K562 (cell line): ENCODE results near the gene OR8G5. TPM values are rescaled to one million over a fixed set of nuclear protein-coding genes. Genes with fewer than 3 reads are reported as not detected.

Experiments used
- ATAC-seq: fragments of 200-7000 bp; cut with Tn5 transposase; 3 replicates; pipeline ENCODE4 v1.9.1; 2020; ENCODE audit warnings: moderate library complexity
- BruUV-seq: library from RNA; stranded (reverse); fragments of 400-500 nt; replicated peaks from 2 replicates; lab custom pipeline; 2021; lab: Mats Ljungman, UMichigan
- CTCF ChIA-PET: fragments of 300-600 bp; formaldehyde crosslinking; extraction: SDS; loops from one replicate; lab custom pipeline; 2021; ENCODE audit warnings: low intra/inter-chr PET ratio; lab: Yijun Ruan, JAX
- POLR2A ChIA-PET: fragments of 300-600, 350-650 bp; sonication (Branson Sonifier 250); formaldehyde crosslinking; extraction: SDS; loops from one replicate; lab custom pipeline; 2021; ENCODE audit warnings: antibody characterized with exemption, inconsistent platforms; lab: Yijun Ruan, JAX
- DNase-seq, 4 experiments: peaks; one replicate each; pipeline versions ENCODE4 v3.0.0 to v3.0.0-alpha.2; 2011 to 2018; ENCODE audit warnings: low spot score in 3 of 4, mixed read lengths in 3 of 4; ENCODE audit errors: extremely low read depth in 1 of 4
- FAIRE-seq: peaks from 2 replicates; lab custom pipeline; 2011; peaks lifted over from hg19 to GRCh38; lab: Jason Lieb, UNC
- H2AFZ ChIP-seq: 2 replicates; pipeline ENCODE4 v1.6.0; 2011; ENCODE audit warnings: low read depth, low read length, control low read depth, inconsistent platforms
- H3K27ac ChIP-seq: fragments of 200-600 bp; 3 replicates; pipeline ENCODE4 v1.8.0; 2011; ENCODE audit warnings: low read depth, mild to moderate bottlenecking, control low read depth, inconsistent platforms, low read length, moderate library complexity, mixed read lengths; ENCODE audit errors: extremely low read depth
- H3K27me3 ChIP-seq, 2 experiments: fragments of 300-600 bp in 1 of 2; 2 replicates in 1 of 2; 3 replicates in 1 of 2; pipeline versions ENCODE4 v1.6.0 to v1.8.0; 2011; ENCODE audit warnings: inconsistent platforms in 2 of 2, low read length in 2 of 2, mild to moderate bottlenecking in 1 of 2, mixed read lengths in 1 of 2, moderate library complexity in 1 of 2; ENCODE audit not compliant: control insufficient read depth in 2 of 2, insufficient read depth in 2 of 2
- H3K36me3 ChIP-seq: fragments of 300-600 bp; 3 replicates; pipeline ENCODE4 v1.8.0; 2011; ENCODE audit warnings: mild to moderate bottlenecking, low read length, inconsistent platforms; ENCODE audit not compliant: control insufficient read depth, insufficient read depth
- H3K4me1 ChIP-seq, 2 experiments: fragments of 200-600 bp in 1 of 2; replicated peaks in 1 of 2; 2 replicates in 1 of 2; 3 replicates in 1 of 2; pipeline versions ENCODE4 v1.5.1 to v1.8.0; 2011; ENCODE audit warnings: inconsistent platforms in 2 of 2, low read length in 2 of 2, mild to moderate bottlenecking in 1 of 2, mixed read lengths in 1 of 2, moderate library complexity in 1 of 2; ENCODE audit not compliant: control insufficient read depth in 2 of 2, insufficient read depth in 2 of 2
- H3K4me2 ChIP-seq: 2 replicates; pipeline ENCODE4 v1.6.1; 2011; ENCODE audit warnings: low read length, control low read depth, inconsistent platforms, mixed read lengths; ENCODE audit not compliant: insufficient read depth
- H3K4me3 ChIP-seq: fragments of 200-600 bp; sonication (generic), shearing (Covaris generic); 2 replicates; pipeline ENCODE4 v1.5.1; 2016; ENCODE audit warnings: control low read depth, inconsistent platforms
- H3K79me2 ChIP-seq: fragments of 200-600 bp; 3 replicates; pipeline ENCODE4 v1.8.0; 2011; ENCODE audit warnings: low read length, inconsistent platforms; ENCODE audit not compliant: control insufficient read depth, insufficient read depth
- H3K9ac ChIP-seq, 2 experiments: 2 replicates each; pipeline versions ENCODE4 v1.6.0 to v1.6.1; 2011; ENCODE audit warnings: low read depth in 2 of 2, low read length in 2 of 2, control low read depth in 1 of 2, inconsistent platforms in 1 of 2, mild to moderate bottlenecking in 1 of 2, mixed read lengths in 1 of 2; ENCODE audit not compliant: insufficient read depth in 1 of 2
- H3K9me1 ChIP-seq: one replicate; pipeline ENCODE4 v1.6.0; 2011; ENCODE audit warnings: inconsistent platforms, mild to moderate bottlenecking, low read length, moderate library complexity; ENCODE audit not compliant: control insufficient read depth, insufficient read depth
- H3K9me3 ChIP-seq: replicated peaks from 2 replicates; pipeline ENCODE4 v1.5.1; 2011; ENCODE audit warnings: low read depth, low read length, inconsistent platforms; ENCODE audit not compliant: control insufficient read depth, insufficient read depth
- H4K20me1 ChIP-seq: replicated peaks from 2 replicates; pipeline ENCODE4 v1.6.1; 2011; ENCODE audit warnings: low read length, inconsistent platforms, mixed read lengths; ENCODE audit not compliant: control insufficient read depth, insufficient read depth
- ELF4 ChIP-seq: fragments of 450-650 bp; formaldehyde crosslinking; IDR thresholded peaks from 2 replicates; pipeline ENCODE4 v1.4.0; 2022; ENCODE audit warnings: missing genetic modification characterization
- HBP1 ChIP-seq: fragments of 450-650 bp; formaldehyde crosslinking; IDR thresholded peaks from 2 replicates; pipeline ENCODE4 v1.4.0; 2022; ENCODE audit warnings: missing genetic modification characterization
- HLTF ChIP-seq: fragments of 450-650 bp; IDR thresholded peaks from 2 replicates; pipeline ENCODE4 v1.6.1; 2016
- KHSRP ChIP-seq: fragments of 450-650 bp; IDR thresholded peaks from 2 replicates; pipeline ENCODE4 v1.6.1; 2017
- PHF20 ChIP-seq: fragments of 450-650 bp; IDR thresholded peaks from 2 replicates; pipeline ENCODE4 v1.6.1; 2018; ENCODE audit not compliant: partially characterized antibody
- USF2 ChIP-seq: sonication (generic); formaldehyde crosslinking; IDR thresholded peaks from 2 replicates; pipeline ENCODE4 v1.5.0; 2020; ENCODE audit warnings: missing genetic modification reagents
- XRCC4 ChIP-seq: IDR thresholded peaks from one replicate; pipeline ENCODE4 v1.6.1; 2011; ENCODE audit not compliant: insufficient read depth, insufficient read length; ENCODE audit errors: extremely low read depth
- ZBTB26 ChIP-seq: fragments of 450-650 bp; formaldehyde crosslinking; IDR thresholded peaks from 2 replicates; pipeline ENCODE4 v1.4.0; 2022; ENCODE audit warnings: missing genetic modification characterization
- ZNF512 ChIP-seq: IDR thresholded peaks from 2 replicates; pipeline ENCODE4 v1.6.1; 2016; ENCODE audit warnings: missing genetic modification characterization, missing compliant biosample characterization
- WGBS: fragments of 100-300 bp; shearing (Covaris generic); methylation state at CpG from one replicate; pipeline ENCODE4 v1.1.6; 2016; ENCODE audit warnings: low coverage, mixed read lengths; ENCODE audit not compliant: insufficient coverage; ENCODE audit errors: missing lambda C conversion rate; 5-methylcytosine and 5-hydroxymethylcytosine counted together
- in situ Hi-C: fragments of 300-500 bp; cut with MboI; formaldehyde crosslinking; loops from 4 replicates; pipeline ENCODE4 v1.15.0; 2018; ENCODE audit warnings: inconsistent platforms, mixed read lengths
- intact Hi-C: fragments of 100-400 bp; cut with micrococcal nuclease; formaldehyde crosslinking; loops from 2 replicates; pipeline ENCODE4 v1.14.2; 2022
- polyA plus RNA-seq, 8 experiments: library from polyadenylated mRNA; depleted of rRNA in 4 of 8; stranded (reverse) in 5 of 8; unstranded in 3 of 8; fragments of >200 nt; fragmentation: Nextera tagmentation in 2 of 8; fragmentation: Illumina TruSeq in 1 of 8; extraction: Ambion mirVana in 2 of 8; extraction: Trizol in 1 of 8; gene quantifications; 2 replicates each; pipeline versions ENCODE4 v1.2.1 to v1.2.3, GENCODE V29; 2011 to 2014; ENCODE audit warnings: inconsistent platforms in 1 of 8, missing spikeins in 1 of 8
- total RNA-seq, 7 experiments: library from RNA; depleted of rRNA in 6 of 7; stranded (reverse); fragments of >200 nt in 6 of 7; fragmentation: Illumina TruSeq in 2 of 7; extraction: Trizol in 2 of 7; gene quantifications; 2 replicates each; pipeline versions ENCODE4 v1.2.1 to v1.2.3, GENCODE V29; 2011 to 2021; ENCODE audit warnings: low replicate concordance in 1 of 7

Gene OR8G5
- total and polyA plus RNA-seq, 9 of the 15 experiments (the other 6 are each of a cell fraction or from before 2014, with no cell fraction given), result 0.18 to 3.8 (median 1.7) TPM

- in situ Hi-C loops (no loop called here), intact Hi-C loops (no loop called here)
- ChIA-PET POLR2A (no interaction called here), CTCF (no interaction called here)
- Histone ChIP-seq H4K20me1 (no peaks in the 10 kb centered on the region), H2AFZ (no peak overlapping the region), H3K79me2 (no peaks in the 10 kb centered on the region), H3K27ac (no peak overlapping the region), H3K36me3 (no peaks in the 10 kb centered on the region), H3K27me3 (no peaks in the 10 kb centered on the region), H3K9me1 (no peaks in the 10 kb centered on the region), H3K4me3 (no peak overlapping the region), H3K9me3 (no peaks in the 10 kb centered on the region), H3K4me1 (peaks cover 0 to 6% of the 10 kb centered on the region in 2 experiments; a peak in 2 of 5 replicates), H3K4me2 (no peak overlapping the region), H3K9ac (no peak overlapping the region)
- BruUV-seq, result no TSS peak
- DNase-seq, result no peak
- no peak for ATAC-seq
- no peak for FAIRE-seq
- 0 out of 2 replicates have a peak, but pooled peaks have one; percentile 27 for TF ChIP-seq HBP1 (CRISPR knock-in tag)
- TF ChIP-seq USF2 (CRISPR knock-in tag), result no peak
- TF ChIP-seq ZBTB26, result 0 out of 2 replicates have a peak, but pooled peaks have one; percentile 47
- peak; percentile 45; the same call in 1 of the 2 replicates for TF ChIP-seq HLTF
- TF ChIP-seq ZNF512, result peak; percentile 91
- TF ChIP-seq XRCC4, result no peak
- no peak for TF ChIP-seq PHF20
- TF ChIP-seq ELF4 (CRISPR knock-in tag), result peak; percentile 24; the same call in 1 of the 2 replicates
- no peak for TF ChIP-seq KHSRP
- 65% methylated on average over 2 of the region's 4 CpGs for WGBS
Measured at GRCh38 chr11:124313131-124313530, 57.0 kb downstream of the OR8G5 start.
